ENCODE results near the gene CYTH4. TPM values are rescaled to one million over a fixed set of nuclear protein-coding genes. Genes with fewer than 3 reads are reported as not detected.
"Not testable (repeated sequence)": the region's sequence is repeated elsewhere in the genome, so short reads cannot be mapped to it uniquely, and the experiment has no call there.

Gene CYTH4
- total and polyA plus RNA-seq, 5 experiments from 2014 or later = 48.9 to 193 (median 60.8) TPM

- POLR2A ChIA-PET = interaction anchor here (0.9 to 9.6 kb wide), 10 partner anchors 11 to 291 kb away, joined by 3 to 141 read pairs (median 4); partner anchors contain the start of genes CYTH4, ELFN2 and GGA1
- Mint-ChIP-seq H3K4me3 (peak overlapping the region in 1 of 10 donors; percentile 34), H3K27me3 (peaks cover 0 to 2% (median 0%) of the 10 kb centered on the region in 5 donors), H3K27ac (peak overlapping the region in 4 of 10 donors; percentile 34 to 73 (median 52)), H3K4me1 (peaks cover 20 to 60% (median 51%) of the 10 kb centered on the region in 4 donors), H3K36me3 (peaks cover 0 to 15% (median 0%) of the 10 kb centered on the region in 3 donors), H3K9me3 (no peaks in the 10 kb centered on the region)
- ATAC-seq (peak; percentile 66 to 74), DNase-seq (peak; percentile 52 to 83 (median 66))
Measured at GRCh38 chr22:37316875-37317371, 34.6 kb downstream of the CYTH4 start.

- DNase-seq (no peak), ATAC-seq (no peak)
- Mint-ChIP-seq H3K9me3 (no peaks in the 10 kb centered on the region), H3K27me3 (peaks cover 0 to 2% (median 0%) of the 10 kb centered on the region in 5 donors), H3K4me1 (peaks cover 17 to 53% (median 43%) of the 10 kb centered on the region in 4 donors), H3K27ac (peak overlapping the region in 2 of 10 donors; percentile 51 to 78), H3K36me3 (peaks cover 0 to 6% (median 0%) of the 10 kb centered on the region in 3 donors), H3K4me3 (no peak overlapping the region)
- POLR2A ChIA-PET = interaction anchor here (0.8 to 9.6 kb wide), 8 partner anchors 17 to 271 kb away, joined by 3 to 141 read pairs (median 4); partner anchors contain the start of gene CYTH4
Measured at GRCh38 chr22:37317698-37318210, 35.4 kb downstream of the CYTH4 start.

GRCh38 chr22:37318364-37319109 is 36.2 kb downstream of the CYTH4 start:
- Mint-ChIP-seq H3K4me3 (peak overlapping the region in 1 of 10 donors; percentile 30), H3K4me1 (peaks cover 14 to 45% (median 37%) of the 10 kb centered on the region in 4 donors), H3K9me3 (no peaks in the 10 kb centered on the region), H3K36me3 (peaks cover 0 to 2% (median 0%) of the 10 kb centered on the region in 3 donors), H3K27ac (peak overlapping the region in 3 of 10 donors; percentile 25 to 78 (median 52)), H3K27me3 (peaks cover 0 to 4% (median under 1%) of the 10 kb centered on the region in 5 donors)
- no peak for ATAC-seq
- no peak for DNase-seq
- POLR2A ChIA-PET = interaction anchor here (0.9 to 9.6 kb wide), 5 partner anchors 36 to 180 kb away, joined by 3 to 141 read pairs (median 3); partner anchors contain the start of gene CYTH4

- no peak for DNase-seq
- H3K36me3 Mint-ChIP-seq = no peaks in the 10 kb centered on the region
- ATAC-seq = no peak
- no peak overlapping the region for H3K27ac Mint-ChIP-seq
- POLR2A ChIA-PET = interaction anchor here (1.4 kb wide), 1 partner anchor 109 kb away, joined by 3 read pairs; no protein-coding TSS in a partner anchor
- H3K9me3 Mint-ChIP-seq = no peaks in the 10 kb centered on the region
- no peak overlapping the region for H3K4me3 Mint-ChIP-seq
- H3K27me3 Mint-ChIP-seq = peaks cover 3 to 12% (median 7%) of the 10 kb centered on the region in 5 donors
- H3K4me1 Mint-ChIP-seq = peaks cover 9 to 36% (median 30%) of the 10 kb centered on the region in 4 donors
Measured at GRCh38 chr22:37319469-37319868, 37.2 kb downstream of the CYTH4 start.

- ATAC-seq (no peak), DNase-seq (no peak)
- Mint-ChIP-seq H3K27ac (peak overlapping the region in 2 of 10 donors; percentile 20 to 56), H3K36me3 (no peaks in the 10 kb centered on the region), H3K4me1 (peaks cover 4 to 24% (median 17%) of the 10 kb centered on the region in 4 donors), H3K4me3 (no peak overlapping the region), H3K27me3 (peaks cover 3 to 13% (median 9%) of the 10 kb centered on the region in 5 donors), H3K9me3 (no peaks in the 10 kb centered on the region)
- POLR2A ChIA-PET = interaction anchor here (0.9 kb wide), 1 partner anchor 11 kb away, joined by 3 read pairs; no protein-coding TSS in a partner anchor
Measured at GRCh38 chr22:37320726-37321677, 38.7 kb downstream of the CYTH4 start.

- H3K36me3 Mint-ChIP-seq = peaks cover 0 to 3% (median 0%) of the 10 kb centered on the region in 3 donors
- peaks cover 0 to 8% (median 4%) of the 10 kb centered on the region in 4 donors for H3K4me1 Mint-ChIP-seq
- ATAC-seq (peak in 1 of 2 donors; percentile 23), DNase-seq (no peak)
- POLR2A ChIA-PET = interaction anchor here (0.6 to 2.1 kb wide), 2 partner anchors 9 to 98 kb away, joined by 3 to 8 read pairs; no protein-coding TSS in a partner anchor
- H3K27me3 Mint-ChIP-seq = peaks cover 10 to 44% (median 24%) of the 10 kb centered on the region in 5 donors
- H3K4me3 Mint-ChIP-seq = peak overlapping the region in 3 of 10 donors; percentile 20 to 41 (median 39)
- no peak overlapping the region for H3K27ac Mint-ChIP-seq
- H3K9me3 Mint-ChIP-seq = no peaks in the 10 kb centered on the region
Measured at GRCh38 chr22:37324340-37325038, 42.2 kb downstream of the CYTH4 start.

- peaks cover 10 to 46% (median 24%) of the 10 kb centered on the region in 5 donors for H3K27me3 Mint-ChIP-seq
- no peak for DNase-seq
- H3K4me3 Mint-ChIP-seq = no peak overlapping the region
- H3K36me3 Mint-ChIP-seq = peaks cover 0 to 3% (median 0%) of the 10 kb centered on the region in 3 donors
- POLR2A ChIA-PET = interaction anchor here (0.6 to 2.1 kb wide), 2 partner anchors 10 to 97 kb away, joined by 3 to 8 read pairs; no protein-coding TSS in a partner anchor
- peak; percentile 44 to 47 for ATAC-seq
- H3K9me3 Mint-ChIP-seq = no peaks in the 10 kb centered on the region
- H3K4me1 Mint-ChIP-seq = peaks cover 0 to 8% (median 4%) of the 10 kb centered on the region in 4 donors
- H3K27ac Mint-ChIP-seq = no peak overlapping the region
Measured at GRCh38 chr22:37325039-37325395, 42.7 kb downstream of the CYTH4 start.

GRCh38 chr22:37326726-37327125 is 44.4 kb downstream of the CYTH4 start:
- Mint-ChIP-seq H3K27me3 (peaks cover 10 to 62% (median 27%) of the 10 kb centered on the region in 5 donors), H3K27ac (peak overlapping the region in 1 of 10 donors; percentile 73), H3K9me3 (no peaks in the 10 kb centered on the region), H3K4me1 (peaks cover 0 to 8% (median 3%) of the 10 kb centered on the region in 4 donors), H3K4me3 (peak overlapping the region in 4 of 10 donors; percentile 31 to 66 (median 39)), H3K36me3 (peaks cover 0 to 3% (median 0%) of the 10 kb centered on the region in 3 donors)
- ATAC-seq = no peak
- POLR2A ChIA-PET = interaction anchor here (0.7 kb wide), 1 partner anchor 53 kb away, joined by 5 read pairs; no protein-coding TSS in a partner anchor
- no peak for DNase-seq

- H3K27me3 Mint-ChIP-seq = peaks cover 17 to 75% (median 39%) of the 10 kb centered on the region in 5 donors
- no peaks in the 10 kb centered on the region for H3K9me3 Mint-ChIP-seq
- H3K4me1 Mint-ChIP-seq = peaks cover 0 to 8% (median 3%) of the 10 kb centered on the region in 4 donors
- POLR2A ChIA-PET = no interaction called here
- ATAC-seq (no peak), DNase-seq (no peak)
- H3K27ac Mint-ChIP-seq = no peak overlapping the region
- H3K4me3 Mint-ChIP-seq = no peak overlapping the region
- H3K36me3 Mint-ChIP-seq = peaks cover 0 to 3% (median 0%) of the 10 kb centered on the region in 3 donors
Measured at GRCh38 chr22:37328017-37328416, 45.7 kb downstream of the CYTH4 start.

- H3K36me3 Mint-ChIP-seq, H3K9me3 Mint-ChIP-seq, POLR2A ChIA-PET, H3K4me3 Mint-ChIP-seq, ATAC-seq, H3K4me1 Mint-ChIP-seq, DNase-seq: not testable (repeated sequence)
- Mint-ChIP-seq H3K27ac (peak overlapping the region in 2 of 10 donors; percentile 27 to 78), H3K27me3 (peaks cover 16 to 76% (median 40%) of the 10 kb centered on the region in 5 donors)
Measured at GRCh38 chr22:37328538-37329237, 46.4 kb downstream of the CYTH4 start.
